B cell (primary cell): ENCODE results near the gene PMAIP1. TPM values are rescaled to one million over a fixed set of nuclear protein-coding genes. Genes with fewer than 3 reads are reported as not detected.
A peak's percentile ranks its signal among the peaks of the same experiment; 100 is the strongest.

Source experiments
- ATAC-seq: fragments of 200-7000 bp; cut with Tn5 transposase; one replicate; pipeline ENCODE4 v1.10.0; 2021; ENCODE audit warnings: low read depth, mild to moderate bottlenecking, moderate number of reproducible peaks, moderate library complexity
- CTCF ChIA-PET: fragments of 350-600 bp; sonication (Branson Sonifier 250); formaldehyde crosslinking; loops from one replicate; lab custom pipeline; 2021; ENCODE audit warnings: antibody characterized with exemption, inconsistent platforms; lab: Charles Lee
- POLR2A ChIA-PET: fragments of 350-600 bp; sonication (Branson Sonifier 250); formaldehyde crosslinking; loops from one replicate; lab custom pipeline; 2021; ENCODE audit warnings: antibody characterized with exemption; lab: Charles Lee
- DNase-seq: peaks from one replicate; pipeline ENCODE4 v3.0.0; 2013
- H2AFZ ChIP-seq: 2 replicates; pipeline ENCODE4 v1.6.1; 2012; ENCODE audit warnings: mild to moderate bottlenecking, low read depth, low read length; ENCODE audit not compliant: insufficient read depth, poor library complexity, severe bottlenecking
- H3K27ac ChIP-seq, 2 donors: 1 replicate in 1 of 2; 2 replicates in 1 of 2; pipeline ENCODE4 v1.5.1; 2012 to 2013; ENCODE audit warnings: low read length in 2 of 2, mild to moderate bottlenecking in 2 of 2, moderate library complexity in 1 of 2
- H3K27me3 ChIP-seq, 4 experiments: fragments of 200-600 bp in 1 of 4; sonication (generic) in 1 of 4; replicated peaks in 1 of 4; 1 replicate in 2 of 4; 2 replicates in 2 of 4; pipeline versions ENCODE4 v1.6.1 to v1.7.0; 2013 to 2016; ENCODE audit warnings: low read length in 3 of 4, mild to moderate bottlenecking in 2 of 4, mixed read lengths in 1 of 4, moderate library complexity in 1 of 4; ENCODE audit not compliant: insufficient read depth in 4 of 4, control insufficient read depth in 3 of 4; ENCODE audit errors: control extremely low read depth in 1 of 4
- H3K36me3 ChIP-seq, 2 experiments: replicated peaks in 1 of 2; 1 replicate in 1 of 2; 2 replicates in 1 of 2; pipeline versions ENCODE4 v1.6.1 to v1.7.1; 2013; ENCODE audit warnings: low read length in 1 of 2; ENCODE audit not compliant: insufficient read depth in 2 of 2, control insufficient read depth in 1 of 2; ENCODE audit errors: control extremely low read depth in 1 of 2, extremely low read depth in 1 of 2
- H3K4me1 ChIP-seq, 2 donors: fragments of 200-600 bp in 1 of 2; sonication (generic) in 1 of 2; 1 replicate in 1 of 2; 2 replicates in 1 of 2; pipeline versions ENCODE4 v1.5.1 to v1.6.1; 2013 to 2017; ENCODE audit warnings: low read length in 2 of 2; ENCODE audit not compliant: control insufficient read depth in 2 of 2, insufficient read depth in 2 of 2
- H3K4me2 ChIP-seq: replicated peaks from 2 replicates; pipeline ENCODE3; 2012; ENCODE audit warnings: mild to moderate bottlenecking, low read depth, low read length; ENCODE audit not compliant: poor library complexity, severe bottlenecking
- H3K4me3 ChIP-seq, 5 experiments: fragments of 200-600 bp in 1 of 5; sonication (generic) in 1 of 5; 1 replicate in 3 of 5; 2 replicates in 2 of 5; pipeline versions ENCODE4 v1.5.1 to v1.7.0; 2011 to 2016; ENCODE audit warnings: low read length in 4 of 5, mild to moderate bottlenecking in 4 of 5, low read depth in 2 of 5, control low read depth in 1 of 5, moderate library complexity in 1 of 5; ENCODE audit not compliant: insufficient read depth in 1 of 5; ENCODE audit errors: control extremely low read depth in 1 of 5, extremely low read depth in 1 of 5
- H3K79me2 ChIP-seq: fragments of 200-600 bp; sonication (generic); one replicate; pipeline ENCODE4 v1.6.0; 2016; ENCODE audit warnings: low read length; ENCODE audit not compliant: control insufficient read depth, insufficient read depth
- H3K9ac ChIP-seq: fragments of 200-600 bp; sonication (generic); 2 replicates; pipeline ENCODE4 v1.6.1; 2017; ENCODE audit warnings: mild to moderate bottlenecking, low read length, moderate library complexity
- H3K9me3 ChIP-seq, 3 donors: one replicate each; pipeline versions ENCODE4 v1.6.1 to v1.7.1; 2013; ENCODE audit warnings: low read length in 2 of 3; ENCODE audit not compliant: control insufficient read depth in 2 of 3, insufficient read depth in 1 of 3; ENCODE audit errors: control extremely low read depth in 1 of 3
- H4K20me1 ChIP-seq: 2 replicates; pipeline ENCODE4 v1.6.0; 2012; ENCODE audit warnings: mild to moderate bottlenecking, low read length; ENCODE audit not compliant: insufficient read depth, control insufficient read depth, poor library complexity, severe bottlenecking
- H3K27ac Mint-ChIP-seq: one replicate; pipeline ENCODE4 v1.8.0; 2021; ENCODE audit warnings: mixed read lengths
- H3K27me3 Mint-ChIP-seq: one replicate; pipeline ENCODE4 v1.8.0; 2021; ENCODE audit warnings: mixed read lengths
- H3K4me1 Mint-ChIP-seq: one replicate; pipeline ENCODE4 v1.8.0; 2021; ENCODE audit warnings: mixed read lengths
- H3K4me3 Mint-ChIP-seq: one replicate; pipeline ENCODE4 v1.8.0; 2021; ENCODE audit warnings: mixed read lengths
- H3K9me3 Mint-ChIP-seq: one replicate; pipeline ENCODE4 v1.8.0; 2022; ENCODE audit warnings: mixed read lengths; ENCODE audit not compliant: insufficient read depth
- CTCF ChIP-seq: fragments of 200-600 bp; IDR thresholded peaks from one replicate; pipeline ENCODE4 v1.8.0; 2022; ENCODE audit warnings: antibody characterized with exemption, mild to moderate bottlenecking
- EZH2 ChIP-seq: IDR thresholded peaks from 2 replicates; pipeline ENCODE4 v1.6.1; 2012; ENCODE audit warnings: borderline replicate concordance, low read depth, mild to moderate bottlenecking, moderate library complexity, low read length; ENCODE audit not compliant: insufficient read depth, poor library complexity, severe bottlenecking
- WGBS: methylation state at CpG from one replicate; pipeline ENCODE4 v1.1.5; 2013; ENCODE audit warnings: missing lambda C conversion rate; ENCODE audit not compliant: insufficient coverage; 5-methylcytosine and 5-hydroxymethylcytosine counted together
- intact Hi-C: fragments of 100-400 bp; cut with micrococcal nuclease; formaldehyde crosslinking; loops from one replicate; pipeline ENCODE4 v1.10.0; 2022
- polyA plus RNA-seq: library from polyadenylated mRNA; depleted of rRNA; stranded (reverse); fragments of >200 nt; gene quantifications from 2 replicates; pipeline ENCODE4 v1.2.3, GENCODE V29; 2012
- total RNA-seq, 2 donors: library from RNA; stranded (reverse); fragments of 120-200 nt in 1 of 2; gene quantifications; 1 replicate in 1 of 2; 2 replicates in 1 of 2; pipeline versions ENCODE4 v1.2.3 to v1.2.4, GENCODE V29; 2013 to 2022

The PMAIP1 gene
- total and polyA plus RNA-seq, 2 donors (not counting 1 experiment from before 2014, with no cell fraction given) = 67.2 to 89.3 TPM

- ChIA-PET POLR2A (interaction anchor here (0.6 to 3.0 kb wide), 3 partner anchors 13 to 21 kb away, joined by 3 to 23 read pairs (median 4); partner anchors contain the start of gene PMAIP1), CTCF (interaction anchor here (1.3 to 3.3 kb wide), 5 partner anchors 15 to 104 kb away, joined by 3 to 10 read pairs (median 8); partner anchors contain the start of gene PMAIP1)
- no peak for TF ChIP-seq EZH2
- no peak for TF ChIP-seq CTCF
- H4K20me1 ChIP-seq = no peaks in the 10 kb centered on the region
- H3K79me2 ChIP-seq = no peaks in the 10 kb centered on the region
- Mint-ChIP-seq H3K27ac (peak overlapping the region; percentile 15), H3K4me1 (peaks cover 52% of the 10 kb centered on the region), H3K4me3 (peak overlapping the region; percentile 1), H3K9me3 (no peaks in the 10 kb centered on the region), H3K27me3 (no peaks in the 10 kb centered on the region)
- H3K27me3 ChIP-seq = no peaks in the 10 kb centered on the region
- WGBS = no CpG with 5 or more reads among the region's 2 CpGs
- no peak overlapping the region for H2AFZ ChIP-seq
- no peak overlapping the region for H3K4me3 ChIP-seq
- no peak for ATAC-seq
- no peak overlapping the region for H3K27ac ChIP-seq
- H3K9ac ChIP-seq = peak overlapping the region; percentile 23
- no peaks in the 10 kb centered on the region for H3K36me3 ChIP-seq
- no peak for DNase-seq
- peak overlapping the region; percentile 35 for H3K4me2 ChIP-seq
- intact Hi-C loops = loop anchor here (2.0 kb wide), 1 partner anchor 20 kb away; no protein-coding TSS in a partner anchor
- peaks cover 36 to 42% of the 10 kb centered on the region in 2 donors for H3K4me1 ChIP-seq
- H3K9me3 ChIP-seq = peaks cover 0 to 2% (median 0%) of the 10 kb centered on the region in 3 donors
Measured at GRCh38 chr18:59884351-59884750, 15.4 kb upstream of the PMAIP1 start.

GRCh38 chr18:59885579-59886163 lies 14.1 kb upstream of the PMAIP1 start:
- peak overlapping the region; percentile 60 for H3K4me3 Mint-ChIP-seq
- CTCF ChIA-PET = interaction anchor here (0.6 to 2.3 kb wide), 9 partner anchors 14 to 103 kb away, joined by 3 to 12 read pairs (median 3); partner anchors contain the start of gene PMAIP1

More at GRCh38 chr18:59885579-59886163, 14.1 kb upstream of the PMAIP1 start:
- TF ChIP-seq EZH2 = no peak
- no peak for TF ChIP-seq CTCF
- peaks cover 36 to 42% of the 10 kb centered on the region in 2 donors for H3K4me1 ChIP-seq
- Mint-ChIP-seq H3K4me1 (peaks cover 52% of the 10 kb centered on the region), H3K27ac (peak overlapping the region; percentile 84), H3K27me3 (no peaks in the 10 kb centered on the region), H3K9me3 (no peaks in the 10 kb centered on the region)
- peak overlapping the region; percentile 71 for H3K4me2 ChIP-seq
- no peaks in the 10 kb centered on the region for H3K36me3 ChIP-seq
- 7% methylated on average over 3 of the region's 6 CpGs for WGBS
- H4K20me1 ChIP-seq = no peaks in the 10 kb centered on the region
- H3K9me3 ChIP-seq = peaks cover 0 to 2% (median 0%) of the 10 kb centered on the region in 3 donors
- H3K27ac ChIP-seq = peak overlapping the region; percentile 65 to 68
- DNase-seq (peak; percentile 75), ATAC-seq (peak; percentile 78)
- no peaks in the 10 kb centered on the region for H3K79me2 ChIP-seq
- H2AFZ ChIP-seq = no peak overlapping the region
- H3K27me3 ChIP-seq = no peaks in the 10 kb centered on the region
- H3K4me3 ChIP-seq = peak overlapping the region in 2 of 5 experiments; percentile 32 to 44
- POLR2A ChIA-PET = interaction anchor here (1.1 to 3.0 kb wide), 3 partner anchors 9 to 19 kb away, joined by 3 to 23 read pairs (median 4); partner anchors contain the start of gene PMAIP1
- peak overlapping the region; percentile 53 for H3K9ac ChIP-seq
- intact Hi-C loops = loop anchor here (1.0 to 2.0 kb wide), 3 partner anchors 9 to 21 kb away; partner anchors contain the start of gene PMAIP1
